Measurements from ENCODE around the gene TAF1B. TPM values are rescaled to one million over a fixed set of nuclear protein-coding genes. Genes with fewer than 3 reads are reported as not detected.

The TAF1B gene
- total RNA-seq, 1 donor from 2014 or later: 22.9 TPM

DNA sequence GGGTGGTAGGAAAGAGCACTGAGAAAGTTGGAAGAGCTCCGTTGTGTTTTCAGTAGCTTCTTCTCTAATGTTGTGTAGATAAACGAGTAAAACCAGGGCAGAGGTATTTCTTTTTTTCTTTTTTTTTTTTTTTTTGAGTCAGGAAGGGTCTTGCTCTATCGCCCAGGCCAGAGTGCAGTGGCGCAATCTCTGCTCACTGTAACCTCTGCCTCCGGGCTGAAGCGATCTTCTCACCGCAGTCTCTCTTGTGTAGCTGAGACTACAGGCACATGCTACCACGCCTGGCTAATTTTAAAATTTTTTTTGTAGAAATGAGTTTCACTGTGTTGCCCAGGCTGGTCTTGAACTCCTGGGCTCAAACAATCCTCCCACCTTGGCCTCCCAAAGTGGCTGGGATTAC, 114.8 kb downstream of the TAF1B start:
- Histone ChIP-seq H3K9me3 (no peaks in the 10 kb centered on the region), H3K4me1 (peaks cover 6% of the 10 kb centered on the region), H3K27me3 (ENCODE audit: low read depth) (no peaks in the 10 kb centered on the region), H3K27ac (no peak overlapping the region), H3K36me3 (no peaks in the 10 kb centered on the region), H3K4me3 (no peak overlapping the region)
- no peak for DNase-seq
- ATAC-seq: no peak
- intact Hi-C loops (cut with DNase I): no loop called here
- TF ChIP-seq, protein P1, sequence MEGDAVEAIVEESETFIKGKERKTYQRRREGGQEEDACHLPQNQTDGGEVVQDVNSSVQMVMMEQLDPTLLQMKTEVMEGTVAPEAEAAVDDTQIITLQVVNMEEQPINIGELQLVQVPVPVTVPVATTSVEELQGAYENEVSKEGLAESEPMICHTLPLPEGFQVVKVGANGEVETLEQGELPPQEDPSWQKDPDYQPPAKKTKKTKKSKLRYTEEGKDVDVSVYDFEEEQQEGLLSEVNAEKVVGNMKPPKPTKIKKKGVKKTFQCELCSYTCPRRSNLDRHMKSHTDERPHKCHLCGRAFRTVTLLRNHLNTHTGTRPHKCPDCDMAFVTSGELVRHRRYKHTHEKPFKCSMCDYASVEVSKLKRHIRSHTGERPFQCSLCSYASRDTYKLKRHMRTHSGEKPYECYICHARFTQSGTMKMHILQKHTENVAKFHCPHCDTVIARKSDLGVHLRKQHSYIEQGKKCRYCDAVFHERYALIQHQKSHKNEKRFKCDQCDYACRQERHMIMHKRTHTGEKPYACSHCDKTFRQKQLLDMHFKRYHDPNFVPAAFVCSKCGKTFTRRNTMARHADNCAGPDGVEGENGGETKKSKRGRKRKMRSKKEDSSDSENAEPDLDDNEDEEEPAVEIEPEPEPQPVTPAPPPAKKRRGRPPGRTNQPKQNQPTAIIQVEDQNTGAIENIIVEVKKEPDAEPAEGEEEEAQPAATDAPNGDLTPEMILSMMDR (IDR thresholded peaks at IDR 0.05): no peak

DNA sequence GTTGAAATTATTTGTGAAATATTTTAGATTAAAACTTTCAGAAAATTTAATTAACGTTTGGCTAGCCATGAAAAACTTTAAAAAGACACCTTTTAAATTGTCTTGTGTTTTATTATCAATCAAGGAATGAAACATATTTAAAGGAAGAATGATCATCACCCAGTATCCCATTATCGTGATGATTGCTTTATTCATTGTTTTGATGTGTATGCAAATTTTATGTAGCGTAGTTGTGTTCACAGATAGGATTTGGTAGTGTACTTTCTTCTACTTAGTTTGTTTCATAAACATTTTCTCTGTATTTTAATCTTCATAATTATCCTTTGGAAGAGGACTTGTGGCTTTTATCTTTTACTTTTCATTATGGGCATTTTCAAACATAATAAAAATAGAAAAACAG, 116.0 kb downstream of the TAF1B start:
- Histone ChIP-seq H3K36me3 (no peaks in the 10 kb centered on the region), H3K27me3 (ENCODE audit: low read depth) (no peaks in the 10 kb centered on the region), H3K4me3 (no peak overlapping the region), H3K9me3 (no peaks in the 10 kb centered on the region), H3K27ac (no peak overlapping the region), H3K4me1 (no peaks in the 10 kb centered on the region)
- TF ChIP-seq, protein P1 (IDR thresholded peaks at IDR 0.05): no peak
- intact Hi-C loops (cut with DNase I): no loop called here
- no peak for ATAC-seq
- no peak for DNase-seq

DNA sequence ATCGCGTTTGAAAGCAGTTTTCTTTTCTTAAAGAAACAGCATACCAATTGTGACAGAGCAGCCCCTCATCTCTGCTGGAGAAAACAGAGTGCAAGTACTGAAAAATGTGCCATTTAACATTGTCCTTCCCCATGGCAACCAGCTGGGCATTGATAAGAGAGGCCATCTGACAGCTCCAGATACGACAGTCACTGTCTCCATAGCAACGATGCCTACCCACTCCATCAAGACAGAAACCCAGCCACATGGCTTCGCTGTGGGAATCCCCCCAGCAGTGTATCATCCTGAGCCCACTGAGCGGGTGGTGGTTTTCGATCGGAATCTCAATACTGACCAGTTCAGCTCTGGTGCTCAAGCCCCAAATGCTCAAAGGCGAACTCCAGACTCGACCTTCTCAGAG, 117.7 kb downstream of the TAF1B start:
- no peak overlapping the region for H3K4me3 ChIP-seq
- no peaks in the 10 kb centered on the region for H3K4me1 ChIP-seq
- H3K27me3 ChIP-seq (ENCODE audit: low read depth): no peaks in the 10 kb centered on the region
- no peak for ATAC-seq
- no peak overlapping the region for H3K27ac ChIP-seq
- intact Hi-C loops (cut with DNase I): no loop called here
- H3K36me3 ChIP-seq: peaks cover 7% of the 10 kb centered on the region
- H3K9me3 ChIP-seq: no peaks in the 10 kb centered on the region
- TF ChIP-seq, protein P1 (IDR thresholded peaks at IDR 0.05): no peak
- DNase-seq: no peak

DNA sequence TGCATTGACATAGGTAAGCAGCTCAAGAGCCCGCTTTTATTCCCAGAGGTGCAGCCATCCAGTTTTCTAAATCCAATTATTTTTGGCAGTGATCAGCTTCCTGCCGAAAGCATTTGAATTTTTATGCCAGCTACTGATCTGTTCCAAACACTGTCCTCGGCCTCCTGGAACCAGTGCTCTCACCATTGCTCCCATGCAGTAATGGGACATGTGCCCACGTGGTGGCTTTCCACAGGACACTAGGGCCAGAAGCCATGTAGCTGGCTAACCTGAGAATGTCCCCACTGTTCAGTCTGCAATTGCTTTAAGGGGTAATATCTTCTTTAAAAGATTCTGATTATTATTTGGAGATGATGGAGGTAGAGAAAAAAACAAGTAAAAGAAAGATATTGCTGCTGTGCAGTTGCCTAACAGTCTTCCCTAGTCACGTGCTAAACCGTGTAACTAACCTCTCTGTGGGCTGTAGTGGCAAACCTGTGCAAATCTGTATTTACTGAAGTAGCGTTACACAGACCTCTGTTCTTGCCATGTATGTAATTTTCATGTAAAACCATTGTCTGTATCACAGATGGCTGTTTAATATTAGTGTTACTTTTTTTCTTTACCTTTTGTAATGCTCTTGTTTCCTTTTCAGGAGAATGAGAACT, 121.2 kb downstream of the TAF1B start:
- DNase-seq (no peak), ATAC-seq (no peak)
- intact Hi-C loops (cut with DNase I): no loop called here
- Histone ChIP-seq H3K9me3 (no peaks in the 10 kb centered on the region), H3K27me3 (ENCODE audit: low read depth) (no peaks in the 10 kb centered on the region), H3K4me1 (peaks cover 9% of the 10 kb centered on the region), H3K4me3 (no peak overlapping the region), H3K27ac (no peak overlapping the region), H3K36me3 (peaks cover 7% of the 10 kb centered on the region)
- TF ChIP-seq, protein P1 (IDR thresholded peaks at IDR 0.05): no peak

DNA sequence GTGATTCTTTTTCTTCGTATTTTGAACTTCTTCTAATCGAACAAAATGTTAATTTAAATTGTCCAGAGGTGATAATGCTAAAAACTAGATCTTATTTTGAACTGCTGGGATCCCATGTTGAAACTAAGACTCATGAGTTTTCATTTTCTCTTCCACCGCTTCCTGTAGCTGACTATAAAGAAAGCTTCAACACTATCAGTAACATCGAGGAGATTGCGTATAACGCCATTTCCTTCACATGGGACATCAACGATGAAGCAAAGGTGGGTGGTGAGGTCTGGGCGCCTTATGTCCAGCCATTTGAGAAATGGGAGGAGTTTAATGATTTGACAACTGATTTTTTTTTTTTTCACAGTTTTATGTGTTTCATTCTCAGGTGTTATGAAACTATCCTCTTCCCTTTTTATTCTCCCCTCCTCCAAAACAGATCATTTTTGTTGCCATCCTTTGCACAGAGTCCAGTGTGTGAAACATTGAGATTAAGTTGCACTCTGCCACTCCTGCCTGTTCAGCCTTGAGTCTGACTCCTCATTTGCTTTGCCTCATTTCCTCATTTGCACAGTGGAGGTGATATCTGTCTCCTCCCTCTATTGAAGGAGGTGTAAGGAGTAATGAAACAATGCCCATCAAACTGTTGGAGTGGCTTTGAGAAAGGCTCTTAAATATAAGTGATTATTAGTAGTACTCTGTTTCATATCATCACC, 122.0 kb downstream of the TAF1B start:
- Histone ChIP-seq H3K27me3 (ENCODE audit: low read depth) (no peaks in the 10 kb centered on the region), H3K4me1 (peaks cover 12% of the 10 kb centered on the region), H3K36me3 (peaks cover 7% of the 10 kb centered on the region), H3K27ac (no peak overlapping the region), H3K9me3 (no peaks in the 10 kb centered on the region), H3K4me3 (no peak overlapping the region)
- TF ChIP-seq, protein P1 (IDR thresholded peaks at IDR 0.05): no peak
- DNase-seq (no peak), ATAC-seq (no peak)
- intact Hi-C loops (cut with DNase I): no loop called here
